HepG2 (cell line): Measurements from ENCODE around the gene TXNDC11. TPM values are rescaled to one million over a fixed set of nuclear protein-coding genes. Genes with fewer than 3 reads are reported as not detected.

Experiments
- CHD2 ChIP-seq: IDR thresholded peaks from 2 replicates; pipeline ENCODE4 v1.6.1; 2011; ENCODE audit warnings: low read depth, low read length, improper control_type of control experiment
- FOXA1 ChIP-seq, 2 experiments: fragments of 450-650 bp in 1 of 2; sonication (generic) in 1 of 2; formaldehyde crosslinking in 1 of 2; IDR thresholded peaks; 2 replicates each; pipeline versions ENCODE4 v1.4.0 to v1.6.1; 2016 to 2020; ENCODE audit warnings: missing genetic modification reagents in 1 of 2
- FOXK2 ChIP-seq: fragments of 450-650 bp; IDR thresholded peaks from 2 replicates; pipeline ENCODE4 v1.6.1; 2016
- KLF6 ChIP-seq: IDR thresholded peaks from 2 replicates; pipeline ENCODE4 v1.8.0; 2016; ENCODE audit warnings: missing biosample characterization, missing genetic modification reagents
- NPAS2 ChIP-seq: sonication (generic); formaldehyde crosslinking; IDR thresholded peaks from 2 replicates; pipeline ENCODE4 v1.8.0; 2022; ENCODE audit warnings: mild to moderate bottlenecking, missing genetic modification reagents, borderline replicate concordance
- NR1H2 ChIP-seq: sonication (generic); formaldehyde crosslinking; IDR thresholded peaks from 2 replicates; pipeline ENCODE4 v1.8.1; 2022; ENCODE audit warnings: low read depth, missing genetic modification reagents, borderline replicate concordance
- PHF8 ChIP-seq: sonication (generic); formaldehyde crosslinking; IDR thresholded peaks from 2 replicates; pipeline ENCODE4 v1.5.0; 2020; ENCODE audit warnings: missing genetic modification reagents
- POGZ ChIP-seq: sonication (generic); formaldehyde crosslinking; IDR thresholded peaks from 2 replicates; pipeline ENCODE4 v1.4.0; 2020; ENCODE audit warnings: mild to moderate bottlenecking, missing genetic modification reagents
- PRMT3 ChIP-seq: sonication (generic); formaldehyde crosslinking; IDR thresholded peaks from 2 replicates; pipeline ENCODE4 v1.8.1; 2022; ENCODE audit warnings: low read depth, mild to moderate bottlenecking, moderate library complexity, missing genetic modification reagents, borderline replicate concordance
- RFX3 ChIP-seq: IDR thresholded peaks from 2 replicates; pipeline ENCODE4 v1.6.1; 2016; ENCODE audit warnings: missing biosample characterization, missing genetic modification reagents
- SP4 ChIP-seq: sonication (generic); formaldehyde crosslinking; IDR thresholded peaks from 2 replicates; pipeline ENCODE4 v1.8.1; 2023; ENCODE audit warnings: mild to moderate bottlenecking, missing genetic modification reagents
- SRSF9 ChIP-seq: fragments of 200-400 bp; formaldehyde crosslinking; IDR thresholded peaks from 2 replicates; pipeline ENCODE4 v1.6.1; 2018; ENCODE audit warnings: borderline replicate concordance, mild to moderate bottlenecking, low read depth, low read length; ENCODE audit not compliant: insufficient read depth, poor library complexity, severe bottlenecking
- SRY ChIP-seq: sonication (generic); formaldehyde crosslinking; IDR thresholded peaks from 2 replicates; pipeline ENCODE4 v1.8.0; 2022; ENCODE audit warnings: mild to moderate bottlenecking, missing genetic modification reagents
- ZNF547 ChIP-seq: sonication (generic); formaldehyde crosslinking; IDR thresholded peaks from 2 replicates; pipeline ENCODE4 v1.5.1; 2020; ENCODE audit warnings: mild to moderate bottlenecking, missing genetic modification reagents
- ZNF577 ChIP-seq: sonication (generic); formaldehyde crosslinking; IDR thresholded peaks from 2 replicates; pipeline ENCODE4 v1.4.0; 2020; ENCODE audit warnings: mild to moderate bottlenecking, low read depth, missing genetic modification reagents, borderline replicate concordance
- ZNF75D ChIP-seq: sonication (generic); formaldehyde crosslinking; IDR thresholded peaks from 2 replicates; pipeline ENCODE4 v1.8.1; 2023; ENCODE audit warnings: missing genetic modification reagents, mild to moderate bottlenecking, borderline replicate concordance
- polyA plus RNA-seq, 8 experiments: library from polyadenylated mRNA; depleted of rRNA in 3 of 8; stranded (reverse) in 7 of 8; unstranded in 1 of 8; fragments of >200 nt; fragmentation: Illumina TruSeq in 4 of 8; extraction: Trizol in 4 of 8; gene quantifications; 2 replicates each; pipeline versions ENCODE4 v1.2.1 to v1.2.3, GENCODE V29; 2011 to 2016; ENCODE audit warnings: low read depth in 4 of 8, missing spikeins in 1 of 8, mixed read lengths in 1 of 8; ENCODE audit not compliant: insufficient read depth in 1 of 8
- total RNA-seq, 5 experiments: library from RNA; depleted of rRNA; stranded (reverse); fragments of >200 nt; fragmentation: Illumina TruSeq; extraction: Trizol; gene quantifications; 2 replicates each; pipeline ENCODE4 v1.2.3, GENCODE V29; 2016; ENCODE audit warnings: low read depth in 1 of 5
- TF ChIP-seq, protein P1 (sequence below): IDR thresholded peaks from 2 replicates; pipeline ENCODE4 v1.4.0; 2020; ENCODE audit warnings: mild to moderate bottlenecking, missing genetic modification reagents
- TF ChIP-seq, protein P2 (sequence below): sonication (generic); formaldehyde crosslinking; IDR thresholded peaks from 2 replicates; pipeline ENCODE4 v1.8.0; 2022; ENCODE audit warnings: low read depth, missing genetic modification reagents
- TF ChIP-seq, protein P3 (sequence below): IDR thresholded peaks from 2 replicates; pipeline ENCODE4 v1.6.1; 2018; ENCODE audit warnings: missing genetic modification reagents, mild to moderate bottlenecking, missing compliant biosample characterization
- TF ChIP-seq, protein P4 (sequence below): sonication (generic); formaldehyde crosslinking; IDR thresholded peaks from 2 replicates; pipeline ENCODE4 v1.4.0; 2020; ENCODE audit warnings: missing genetic modification reagents, borderline replicate concordance

TXNDC11 gene
- total and polyA plus RNA-seq, 2 of the 13 experiments (the other 11 are each of a cell fraction or from before 2014, with no cell fraction given), result 74.9 to 123 TPM

DNA sequence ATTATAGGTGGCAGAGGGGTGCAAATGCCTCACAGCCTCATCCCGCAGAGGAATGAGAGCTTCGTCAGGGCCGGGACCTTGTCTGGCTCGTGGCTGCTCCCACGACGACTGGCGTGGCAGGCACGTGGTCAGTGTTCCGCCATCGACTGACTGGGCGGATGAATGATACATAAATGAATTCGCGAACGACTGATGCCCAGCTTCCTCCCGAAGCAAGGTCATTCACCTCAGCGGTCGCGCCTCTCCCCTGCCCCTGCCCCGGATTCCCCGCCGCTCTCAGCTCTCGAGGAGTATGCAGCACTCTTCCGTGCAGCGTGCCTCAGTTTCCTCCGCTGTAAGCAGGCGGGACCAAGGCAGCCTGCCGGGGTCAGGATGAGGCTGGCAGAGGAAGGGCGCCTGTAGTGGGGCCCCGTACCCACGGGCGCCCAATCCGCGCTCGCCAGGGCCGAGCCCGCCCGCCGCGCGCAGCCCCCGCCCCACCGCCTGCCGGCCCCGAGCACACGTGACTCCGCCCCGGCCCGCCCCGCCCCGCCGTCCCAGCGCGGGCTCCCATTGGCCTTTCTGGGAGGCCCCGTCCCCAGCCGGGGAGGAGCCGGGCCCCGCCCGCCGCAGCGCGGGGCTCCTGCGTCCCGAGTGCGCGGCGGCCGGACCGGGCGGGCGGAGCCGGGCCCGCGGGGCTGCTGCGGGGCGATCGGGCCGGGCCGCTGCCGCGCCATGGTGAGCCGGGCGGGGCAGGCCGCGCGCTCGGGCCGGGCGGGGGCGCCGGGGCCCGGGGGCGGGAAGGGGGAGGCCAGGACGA, 74.6 kb downstream of the TXNDC11 start, which contains the start of gene SNN (continued):
- TF ChIP-seq CHD2 (no peak), POGZ (peak; percentile 35; the same call in 1 of the 2 replicates), FOXA1 (IDR thresholded peaks at IDR 0.05) (no peak), FOXA1 (CRISPR knock-in tag; IDR thresholded peaks at IDR 0.05) (peak; percentile 7; the same call in 1 of the 2 replicates), FOXK2 (no peak), PHF8 (CRISPR knock-in tag) (0 out of 2 replicates have a peak, but pooled peaks have one; percentile 37), ZNF75D (CRISPR knock-in tag) (no peak), SRSF9 (no peak), RFX3 (no peak), ZNF577 (CRISPR knock-in tag) (no peak), NR1H2 (CRISPR knock-in tag) (0 out of 2 replicates have a peak, but pooled peaks have one; percentile 56), SRY (0 out of 2 replicates have a peak, but pooled peaks have one; percentile 35), NPAS2 (CRISPR knock-in tag) (no peak), ZNF547 (CRISPR knock-in tag) (peak; percentile 59; the same call in 1 of the 2 replicates), KLF6 (CRISPR knock-in tag) (no peak), PRMT3 (CRISPR knock-in tag) (0 out of 2 replicates have a peak, but pooled peaks have one; percentile 50), SP4 (CRISPR knock-in tag) (peak; percentile 90)
- TF ChIP-seq, protein P1, sequence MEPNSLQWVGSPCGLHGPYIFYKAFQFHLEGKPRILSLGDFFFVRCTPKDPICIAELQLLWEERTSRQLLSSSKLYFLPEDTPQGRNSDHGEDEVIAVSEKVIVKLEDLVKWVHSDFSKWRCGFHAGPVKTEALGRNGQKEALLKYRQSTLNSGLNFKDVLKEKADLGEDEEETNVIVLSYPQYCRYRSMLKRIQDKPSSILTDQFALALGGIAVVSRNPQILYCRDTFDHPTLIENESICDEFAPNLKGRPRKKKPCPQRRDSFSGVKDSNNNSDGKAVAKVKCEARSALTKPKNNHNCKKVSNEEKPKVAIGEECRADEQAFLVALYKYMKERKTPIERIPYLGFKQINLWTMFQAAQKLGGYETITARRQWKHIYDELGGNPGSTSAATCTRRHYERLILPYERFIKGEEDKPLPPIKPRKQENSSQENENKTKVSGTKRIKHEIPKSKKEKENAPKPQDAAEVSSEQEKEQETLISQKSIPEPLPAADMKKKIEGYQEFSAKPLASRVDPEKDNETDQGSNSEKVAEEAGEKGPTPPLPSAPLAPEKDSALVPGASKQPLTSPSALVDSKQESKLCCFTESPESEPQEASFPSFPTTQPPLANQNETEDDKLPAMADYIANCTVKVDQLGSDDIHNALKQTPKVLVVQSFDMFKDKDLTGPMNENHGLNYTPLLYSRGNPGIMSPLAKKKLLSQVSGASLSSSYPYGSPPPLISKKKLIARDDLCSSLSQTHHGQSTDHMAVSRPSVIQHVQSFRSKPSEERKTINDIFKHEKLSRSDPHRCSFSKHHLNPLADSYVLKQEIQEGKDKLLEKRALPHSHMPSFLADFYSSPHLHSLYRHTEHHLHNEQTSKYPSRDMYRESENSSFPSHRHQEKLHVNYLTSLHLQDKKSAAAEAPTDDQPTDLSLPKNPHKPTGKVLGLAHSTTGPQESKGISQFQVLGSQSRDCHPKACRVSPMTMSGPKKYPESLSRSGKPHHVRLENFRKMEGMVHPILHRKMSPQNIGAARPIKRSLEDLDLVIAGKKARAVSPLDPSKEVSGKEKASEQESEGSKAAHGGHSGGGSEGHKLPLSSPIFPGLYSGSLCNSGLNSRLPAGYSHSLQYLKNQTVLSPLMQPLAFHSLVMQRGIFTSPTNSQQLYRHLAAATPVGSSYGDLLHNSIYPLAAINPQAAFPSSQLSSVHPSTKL (CRISPR knock-in tag), result no peak
- TF ChIP-seq, protein P2, sequence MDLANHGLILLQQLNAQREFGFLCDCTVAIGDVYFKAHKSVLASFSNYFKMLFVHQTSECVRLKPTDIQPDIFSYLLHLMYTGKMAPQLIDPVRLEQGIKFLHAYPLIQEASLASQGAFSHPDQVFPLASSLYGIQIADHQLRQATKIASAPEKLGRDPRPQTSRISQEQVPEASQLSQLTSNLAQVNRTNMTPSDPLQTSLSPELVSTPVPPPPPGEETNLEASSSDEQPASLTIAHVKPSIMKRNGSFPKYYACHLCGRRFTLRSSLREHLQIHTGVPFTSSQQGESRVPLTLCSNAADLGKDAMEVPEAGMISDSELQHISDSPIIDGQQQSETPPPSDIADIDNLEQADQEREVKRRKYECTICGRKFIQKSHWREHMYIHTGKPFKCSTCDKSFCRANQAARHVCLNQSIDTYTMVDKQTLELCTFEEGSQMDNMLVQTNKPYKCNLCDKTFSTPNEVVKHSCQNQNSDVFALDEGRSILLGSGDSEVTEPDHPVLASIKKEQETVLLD (CRISPR knock-in tag), result peak; percentile 62
- TF ChIP-seq, protein P3, sequence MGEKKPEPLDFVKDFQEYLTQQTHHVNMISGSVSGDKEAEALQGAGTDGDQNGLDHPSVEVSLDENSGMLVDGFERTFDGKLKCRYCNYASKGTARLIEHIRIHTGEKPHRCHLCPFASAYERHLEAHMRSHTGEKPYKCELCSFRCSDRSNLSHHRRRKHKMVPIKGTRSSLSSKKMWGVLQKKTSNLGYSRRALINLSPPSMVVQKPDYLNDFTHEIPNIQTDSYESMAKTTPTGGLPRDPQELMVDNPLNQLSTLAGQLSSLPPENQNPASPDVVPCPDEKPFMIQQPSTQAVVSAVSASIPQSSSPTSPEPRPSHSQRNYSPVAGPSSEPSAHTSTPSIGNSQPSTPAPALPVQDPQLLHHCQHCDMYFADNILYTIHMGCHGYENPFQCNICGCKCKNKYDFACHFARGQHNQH, result no peak
- TF ChIP-seq, protein P4, sequence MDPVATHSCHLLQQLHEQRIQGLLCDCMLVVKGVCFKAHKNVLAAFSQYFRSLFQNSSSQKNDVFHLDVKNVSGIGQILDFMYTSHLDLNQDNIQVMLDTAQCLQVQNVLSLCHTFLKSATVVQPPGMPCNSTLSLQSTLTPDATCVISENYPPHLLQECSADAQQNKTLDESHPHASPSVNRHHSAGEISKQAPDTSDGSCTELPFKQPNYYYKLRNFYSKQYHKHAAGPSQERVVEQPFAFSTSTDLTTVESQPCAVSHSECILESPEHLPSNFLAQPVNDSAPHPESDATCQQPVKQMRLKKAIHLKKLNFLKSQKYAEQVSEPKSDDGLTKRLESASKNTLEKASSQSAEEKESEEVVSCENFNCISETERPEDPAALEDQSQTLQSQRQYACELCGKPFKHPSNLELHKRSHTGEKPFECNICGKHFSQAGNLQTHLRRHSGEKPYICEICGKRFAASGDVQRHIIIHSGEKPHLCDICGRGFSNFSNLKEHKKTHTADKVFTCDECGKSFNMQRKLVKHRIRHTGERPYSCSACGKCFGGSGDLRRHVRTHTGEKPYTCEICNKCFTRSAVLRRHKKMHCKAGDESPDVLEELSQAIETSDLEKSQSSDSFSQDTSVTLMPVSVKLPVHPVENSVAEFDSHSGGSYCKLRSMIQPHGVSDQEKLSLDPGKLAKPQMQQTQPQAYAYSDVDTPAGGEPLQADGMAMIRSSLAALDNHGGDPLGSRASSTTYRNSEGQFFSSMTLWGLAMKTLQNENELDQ (CRISPR knock-in tag), result 0 out of 2 replicates have a peak, but pooled peaks have one; percentile 63
